HG02885 (cell line): ENCODE data around the gene DOCK7.

Experiments
- ATAC-seq: cut with Tn5 transposase; IDR thresholded peaks from one replicate; pipeline ENCODE4 v1.9.1; 2021; ENCODE audit warnings: mild to moderate bottlenecking; ENCODE audit not compliant: unreplicated experiment, poor library complexity

DOCK7 gene

GRCh38 chr1:62424411-62424810, 263.8 kb downstream of the DOCK7 start:
- no peak for ATAC-seq

GRCh38 chr1:62423580-62424242, 264.5 kb downstream of the DOCK7 start:
- no peak for ATAC-seq

GRCh38 chr1:62420214-62420613, 268.0 kb downstream of the DOCK7 start:
- no peak for ATAC-seq

GRCh38 chr1:62417351-62417999, 270.7 kb downstream of the DOCK7 start:
- no peak for ATAC-seq

GRCh38 chr1:62415687-62416086, 272.5 kb downstream of the DOCK7 start:
- ATAC-seq: no peak

GRCh38 chr1:62407398-62408009, 280.7 kb downstream of the DOCK7 start:
- ATAC-seq: peak; percentile 50

GRCh38 chr1:62406576-62406975, 281.6 kb downstream of the DOCK7 start:
- ATAC-seq: no peak

GRCh38 chr1:62405247-62405646, 282.9 kb downstream of the DOCK7 start:
- no peak for ATAC-seq
